GM10266 (cell line): Measurements from ENCODE around the gene RRP9.

ENCODE experiments used
- DNase-seq: peaks from one replicate; pipeline ENCODE4 v3.0.0; 2012; ENCODE audit errors: extremely low spot score
- TF ChIP-seq, protein P1 (sequence below): IDR thresholded peaks from 2 replicates; pipeline ENCODE4 v1.5.1; 2012; ENCODE audit warnings: mild to moderate bottlenecking, low read depth; ENCODE audit not compliant: control insufficient read depth, insufficient read depth; ENCODE audit errors: missing control alignments

The RRP9 gene

DNA sequence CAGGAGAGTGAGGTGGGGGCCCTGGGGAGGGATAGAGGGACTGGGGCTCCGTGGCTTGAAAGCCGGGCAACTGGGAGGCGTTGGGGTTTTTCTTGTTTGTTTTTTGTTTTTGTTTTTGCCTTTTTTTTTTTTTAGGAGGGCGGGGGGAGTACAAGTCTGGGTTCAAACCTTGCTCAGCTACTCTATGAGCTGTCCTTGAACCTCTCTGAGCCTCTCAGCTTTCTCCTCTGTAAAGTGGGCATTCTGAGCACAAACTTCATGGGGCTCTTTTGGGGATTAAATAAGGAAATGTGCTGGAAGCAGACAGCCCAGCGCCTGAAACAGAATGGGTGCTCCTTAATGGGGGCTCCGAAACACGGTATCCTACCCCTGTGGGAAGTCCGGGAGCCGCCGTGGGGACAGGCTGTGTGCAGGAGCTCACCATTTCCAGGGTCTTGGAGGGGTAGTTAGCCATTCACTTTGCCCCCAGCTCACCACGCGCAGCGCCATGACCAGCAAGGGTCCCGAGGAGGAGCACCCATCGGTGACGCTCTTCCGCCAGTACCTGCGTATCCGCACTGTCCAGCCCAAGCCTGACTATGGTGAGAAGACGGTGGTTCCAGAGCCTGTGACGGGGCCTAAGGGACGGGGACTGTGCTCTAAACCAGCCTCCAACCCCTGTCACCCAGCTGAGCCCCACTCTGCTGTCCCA lies 42.0 kb upstream of the RRP9 start:
- TF ChIP-seq, protein P1, sequence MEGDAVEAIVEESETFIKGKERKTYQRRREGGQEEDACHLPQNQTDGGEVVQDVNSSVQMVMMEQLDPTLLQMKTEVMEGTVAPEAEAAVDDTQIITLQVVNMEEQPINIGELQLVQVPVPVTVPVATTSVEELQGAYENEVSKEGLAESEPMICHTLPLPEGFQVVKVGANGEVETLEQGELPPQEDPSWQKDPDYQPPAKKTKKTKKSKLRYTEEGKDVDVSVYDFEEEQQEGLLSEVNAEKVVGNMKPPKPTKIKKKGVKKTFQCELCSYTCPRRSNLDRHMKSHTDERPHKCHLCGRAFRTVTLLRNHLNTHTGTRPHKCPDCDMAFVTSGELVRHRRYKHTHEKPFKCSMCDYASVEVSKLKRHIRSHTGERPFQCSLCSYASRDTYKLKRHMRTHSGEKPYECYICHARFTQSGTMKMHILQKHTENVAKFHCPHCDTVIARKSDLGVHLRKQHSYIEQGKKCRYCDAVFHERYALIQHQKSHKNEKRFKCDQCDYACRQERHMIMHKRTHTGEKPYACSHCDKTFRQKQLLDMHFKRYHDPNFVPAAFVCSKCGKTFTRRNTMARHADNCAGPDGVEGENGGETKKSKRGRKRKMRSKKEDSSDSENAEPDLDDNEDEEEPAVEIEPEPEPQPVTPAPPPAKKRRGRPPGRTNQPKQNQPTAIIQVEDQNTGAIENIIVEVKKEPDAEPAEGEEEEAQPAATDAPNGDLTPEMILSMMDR = no peak
- DNase-seq = no peak

DNA sequence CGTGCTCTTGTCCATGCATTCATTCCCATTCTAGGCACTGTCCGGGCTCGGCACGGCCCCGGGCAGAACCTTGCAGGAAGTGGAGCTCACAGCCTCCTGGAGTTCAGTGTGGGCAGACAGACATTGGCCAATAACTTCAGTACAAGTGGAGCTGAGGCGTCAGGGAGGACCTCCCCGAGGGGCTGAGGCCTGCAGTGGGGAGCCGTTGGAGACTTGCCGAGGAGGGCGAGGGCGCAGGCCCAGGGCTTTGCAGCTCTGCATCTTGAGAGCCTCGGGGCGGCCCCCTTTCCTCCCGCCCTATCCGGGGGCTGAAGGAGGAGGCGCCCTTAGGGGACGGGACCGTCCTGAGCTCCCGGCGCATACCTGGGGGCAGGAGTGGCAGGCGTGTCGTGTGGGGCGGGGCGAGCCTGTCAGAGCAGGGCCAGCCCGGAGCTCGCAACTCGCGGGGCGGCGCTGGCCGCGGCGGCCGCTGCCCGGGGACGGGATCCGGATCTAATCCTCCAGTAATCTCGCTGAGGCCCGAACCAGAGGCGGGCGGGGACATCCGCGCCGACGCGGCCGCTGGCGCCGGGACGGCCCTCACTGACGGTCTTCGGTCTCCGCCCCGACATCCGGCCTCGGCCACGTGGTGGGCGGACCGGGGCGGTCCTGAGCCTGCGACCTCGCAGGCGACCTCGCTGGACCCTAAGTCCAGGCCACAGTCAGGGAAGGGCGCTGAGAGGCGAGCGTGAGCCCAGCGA lies 41.3 kb upstream of the RRP9 start, which contains the start of gene ACY1:
Gene ACY1, plus strand, starts transcription at position 698 of the 740 bp plus-strand sequence. CDS start 530 bp downstream, outside the sequence.
- peak; percentile 97 for DNase-seq
- TF ChIP-seq, protein P1 = no peak

DNA sequence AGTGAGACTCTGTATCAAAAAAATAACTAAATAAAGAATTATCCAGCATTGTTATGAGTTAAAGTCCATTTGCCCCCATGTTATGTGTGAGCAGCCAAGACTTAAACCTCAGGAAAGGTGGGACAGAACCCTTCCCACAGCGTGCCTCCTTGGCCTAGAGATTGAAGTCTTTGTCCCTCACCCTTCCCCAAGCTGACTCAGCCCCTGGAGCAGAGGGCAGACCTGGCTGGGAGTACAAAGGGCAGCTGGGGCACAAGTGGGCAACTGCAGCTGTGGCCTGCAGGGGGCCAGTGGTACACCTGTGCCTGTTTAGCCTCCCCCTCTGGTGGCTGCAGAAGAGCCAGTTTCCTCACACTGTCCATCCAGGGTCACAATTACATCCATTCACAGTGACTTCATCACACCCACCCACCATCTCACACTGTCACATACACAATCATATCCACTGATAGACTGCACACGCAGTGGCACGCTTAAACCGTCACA lies 40.7 kb upstream of the RRP9 start:
- DNase-seq = peak; percentile 79
- TF ChIP-seq, protein P1 = peak; percentile 60

DNA sequence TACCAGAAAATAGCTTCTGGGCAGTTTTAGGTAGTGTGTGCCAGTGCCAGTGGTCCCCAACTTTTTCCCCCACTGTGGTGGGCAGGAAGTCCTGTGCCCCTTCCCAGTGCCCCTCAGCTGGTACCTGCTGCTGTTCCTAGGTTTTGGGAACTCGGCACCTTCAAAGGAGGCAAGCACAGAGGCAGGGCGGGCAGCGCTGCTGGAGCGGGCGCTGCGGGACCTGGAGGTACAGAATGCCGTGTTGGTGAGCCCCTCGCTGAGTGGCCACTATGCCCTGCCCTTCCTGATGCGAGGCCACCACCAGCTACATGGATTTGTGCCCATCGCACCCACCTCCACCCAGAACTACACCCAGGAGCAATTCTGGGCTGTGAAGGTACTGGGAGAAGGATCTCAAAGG lies 38.5 kb upstream of the RRP9 start:
- TF ChIP-seq, protein P1 = no peak
- no peak for DNase-seq

DNA sequence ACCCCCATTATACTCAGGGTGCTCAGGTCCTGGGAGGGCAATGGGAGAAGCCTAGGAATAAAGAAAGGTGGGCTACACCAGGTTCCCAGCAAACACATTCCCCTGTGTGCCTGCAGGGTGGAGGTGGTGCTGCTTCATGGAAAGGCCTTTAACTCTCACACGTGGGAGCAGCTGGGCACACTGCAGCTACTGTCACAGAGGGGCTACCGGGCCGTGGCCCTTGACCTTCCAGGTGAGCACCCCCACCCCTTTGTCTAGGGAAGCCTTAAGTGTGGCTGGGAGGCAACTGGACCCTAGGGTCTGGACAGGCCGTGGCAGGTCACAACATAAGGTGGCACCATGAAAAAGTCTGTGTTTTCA lies 36.4 kb upstream of the RRP9 start:
- no peak for DNase-seq
- TF ChIP-seq, protein P1 = no peak

DNA sequence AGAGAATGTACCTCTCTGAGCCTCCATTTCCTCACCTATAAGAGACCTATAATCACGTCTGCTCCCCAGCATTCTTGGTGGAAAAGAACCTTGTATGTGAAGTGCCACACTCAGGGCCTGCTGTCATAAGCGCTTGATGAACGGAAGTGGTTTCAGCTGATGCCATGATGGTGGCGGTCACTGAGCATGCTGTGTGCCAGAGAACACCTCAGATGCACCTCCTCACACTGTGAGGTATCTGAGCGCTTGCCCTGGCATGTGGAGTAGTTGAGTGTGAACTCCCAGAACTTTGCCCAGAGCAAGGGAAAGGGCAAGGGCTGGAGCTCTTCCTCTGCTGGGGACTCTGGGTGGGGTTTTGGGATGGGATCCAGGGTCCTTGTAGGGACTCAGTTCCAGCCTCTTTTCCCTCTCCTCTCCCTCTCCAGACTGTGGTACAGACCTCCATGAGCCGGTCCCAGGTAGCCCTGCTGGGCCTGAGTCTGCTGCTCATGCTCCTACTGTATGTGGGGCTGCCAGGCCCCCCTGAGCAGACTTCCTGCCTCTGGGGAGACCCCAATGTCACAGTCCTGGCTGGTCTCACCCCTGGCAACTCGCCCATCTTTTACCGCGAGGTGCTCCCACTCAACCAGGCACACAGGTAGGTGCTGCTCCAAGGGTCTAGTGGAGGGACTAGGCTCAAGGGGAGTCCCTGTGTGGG lies 35.9 kb upstream of the RRP9 start:
- DNase-seq = no peak

More for the DNA sequence above, 35.9 kb upstream of the RRP9 start:
- TF ChIP-seq, protein P1 = no peak
